ENCODE results near the gene CTIF.

The CTIF gene

GRCh38 chr18:48578289-48578688 lies 39.5 kb downstream of the CTIF start:
- TF ChIP-seq CTCF (IDR thresholded peaks at IDR 0.05; ENCODE audit: insufficient read depth, low read depth, low read length, missing control alignments) = no peak
- DNase-seq (ENCODE audit: low read depth) = no peak
- no peak overlapping the region for H3K4me3 ChIP-seq (ENCODE audit: low read length)

GRCh38 chr18:48580066-48580465 lies 41.2 kb downstream of the CTIF start:
- TF ChIP-seq CTCF (IDR thresholded peaks at IDR 0.05; ENCODE audit: insufficient read depth, low read depth, low read length, missing control alignments) = no peak
- no peak for DNase-seq (ENCODE audit: low read depth)
- no peak overlapping the region for H3K4me3 ChIP-seq (ENCODE audit: low read length)

GRCh38 chr18:48580782-48581181 lies 42.0 kb downstream of the CTIF start:
- no peak for TF ChIP-seq CTCF (IDR thresholded peaks at IDR 0.05; ENCODE audit: insufficient read depth, low read depth, low read length, missing control alignments)
- H3K4me3 ChIP-seq (ENCODE audit: low read length) = no peak overlapping the region
- no peak for DNase-seq (ENCODE audit: low read depth)

GRCh38 chr18:48581206-48581605 lies 42.4 kb downstream of the CTIF start:
- TF ChIP-seq CTCF (IDR thresholded peaks at IDR 0.05; ENCODE audit: insufficient read depth, low read depth, low read length, missing control alignments) = no peak
- no peak overlapping the region for H3K4me3 ChIP-seq (ENCODE audit: low read length)

GRCh38 chr18:48581941-48582340 lies 43.1 kb downstream of the CTIF start:
- TF ChIP-seq CTCF (IDR thresholded peaks at IDR 0.05; ENCODE audit: insufficient read depth, low read depth, low read length, missing control alignments) = no peak

More at GRCh38 chr18:48581206-48581605, 42.4 kb downstream of the CTIF start:
- no peak for DNase-seq (ENCODE audit: low read depth)

GRCh38 chr18:48582946-48583345 lies 44.1 kb downstream of the CTIF start:
- no peak for TF ChIP-seq CTCF (IDR thresholded peaks at IDR 0.05; ENCODE audit: insufficient read depth, low read depth, low read length, missing control alignments)
- H3K4me3 ChIP-seq (ENCODE audit: low read length) = no peak overlapping the region
- no peak for DNase-seq (ENCODE audit: low read depth)

More at GRCh38 chr18:48581941-48582340, 43.1 kb downstream of the CTIF start:
- H3K4me3 ChIP-seq (ENCODE audit: low read length) = no peak overlapping the region
- DNase-seq (ENCODE audit: low read depth) = no peak

GRCh38 chr18:48583573-48583972 lies 44.7 kb downstream of the CTIF start:
- TF ChIP-seq CTCF (IDR thresholded peaks at IDR 0.05; ENCODE audit: insufficient read depth, low read depth, low read length, missing control alignments) = no peak

More at GRCh38 chr18:48583573-48583972, 44.7 kb downstream of the CTIF start:
- no peak overlapping the region for H3K4me3 ChIP-seq (ENCODE audit: low read length)
- DNase-seq (ENCODE audit: low read depth) = no peak
